Activated naive CD4-positive, alpha-beta T cell treated with anti-CD3 and anti-CD28 coated beads for 36 hours (primary cell): ENCODE results near the gene OXSR1. TPM values are rescaled to one million over a fixed set of nuclear protein-coding genes. Genes with fewer than 3 reads are reported as not detected.

ENCODE experiments used
- CTCF ChIA-PET: fragments of 350-600 bp; sonication (Branson Sonifier 250); formaldehyde crosslinking; loops from one replicate; lab custom pipeline; 2021; ENCODE audit warnings: antibody characterized with exemption; lab: Charles Lee
- DNase-seq: peaks from one replicate; pipeline ENCODE4 v3.0.0-alpha.2; 2020
- H3K27ac Mint-ChIP-seq: one replicate; pipeline ENCODE4 v1.8.0; 2021; ENCODE audit warnings: mild to moderate bottlenecking, mixed read lengths
- H3K27me3 Mint-ChIP-seq: one replicate; pipeline ENCODE4 v1.8.0; 2021; ENCODE audit warnings: low read depth, mixed read lengths
- H3K36me3 Mint-ChIP-seq: one replicate; pipeline ENCODE4 v1.8.0; 2021; ENCODE audit warnings: low read depth, mixed read lengths
- H3K4me1 Mint-ChIP-seq: one replicate; pipeline ENCODE4 v1.8.0; 2021; ENCODE audit warnings: low read depth, mixed read lengths
- H3K4me3 Mint-ChIP-seq: one replicate; pipeline ENCODE4 v1.8.0; 2021; ENCODE audit warnings: mild to moderate bottlenecking, moderate library complexity, mixed read lengths
- H3K9me3 Mint-ChIP-seq: one replicate; pipeline ENCODE4 v1.8.0; 2021; ENCODE audit warnings: mixed read lengths
- intact Hi-C: fragments of 100-400 bp; cut with micrococcal nuclease; formaldehyde crosslinking; loops from one replicate; pipeline ENCODE4 v1.15.1; 2023
- total RNA-seq, 2 experiments: library from RNA; stranded (reverse); gene quantifications; one replicate each; pipeline ENCODE4 v1.2.3, GENCODE V29; 2021

Gene OXSR1
- total RNA-seq, 2 experiments from 2014 or later = 33.8 to 35.0 TPM

DNA sequence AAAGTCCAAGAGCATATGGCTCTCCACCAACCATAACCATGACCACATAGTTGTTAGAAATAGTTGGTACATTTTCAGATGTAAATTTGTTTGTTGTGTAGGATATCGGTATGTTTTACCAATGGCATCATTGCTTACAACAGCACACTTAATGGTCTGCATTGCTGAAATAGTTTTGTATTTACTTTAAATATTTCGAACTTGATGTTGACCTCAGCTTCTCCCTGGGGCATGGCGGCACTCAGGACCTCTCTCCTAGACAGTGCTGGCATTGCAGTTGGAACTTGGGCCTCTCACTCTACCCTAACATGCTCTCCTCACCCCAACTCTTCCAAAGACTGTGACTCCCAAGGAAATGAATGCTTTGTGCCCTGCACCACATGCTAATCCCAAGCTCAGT is 105.3 kb downstream of the OXSR1 start:
- H3K4me3 Mint-ChIP-seq = no peak overlapping the region
- CTCF ChIA-PET = no interaction called here
- no peak for DNase-seq
- intact Hi-C loops = no loop called here
- no peaks in the 10 kb centered on the region for H3K27me3 Mint-ChIP-seq
- H3K4me1 Mint-ChIP-seq = peaks cover 8% of the 10 kb centered on the region
- no peak overlapping the region for H3K27ac Mint-ChIP-seq
- H3K36me3 Mint-ChIP-seq = peaks cover 2% of the 10 kb centered on the region
- no peaks in the 10 kb centered on the region for H3K9me3 Mint-ChIP-seq

DNA sequence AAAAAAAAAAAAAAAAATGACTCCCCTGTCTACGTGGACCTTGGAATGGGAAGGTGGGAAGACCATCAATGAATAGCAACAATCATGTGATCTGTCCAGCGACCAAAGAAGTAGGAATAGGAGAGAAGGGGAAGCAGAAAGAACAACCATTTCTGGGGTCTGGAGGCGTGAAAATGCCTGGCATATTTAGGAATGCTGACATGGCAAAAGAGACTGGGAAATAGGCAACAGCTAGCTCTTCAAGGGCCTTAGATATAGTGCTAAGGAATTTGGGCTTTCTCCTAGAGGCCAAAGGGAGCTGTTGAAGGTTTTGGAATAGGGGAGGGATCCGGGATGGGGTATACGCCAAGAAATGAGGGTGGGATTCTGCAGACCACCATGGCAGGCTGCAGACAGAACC is 106.2 kb downstream of the OXSR1 start:
- CTCF ChIA-PET = interaction anchor here (0.8 to 1.1 kb wide), 3 partner anchors 16 to 108 kb away, joined by 3 to 4 read pairs (median 3); no protein-coding TSS in a partner anchor
- Mint-ChIP-seq H3K27me3 (no peaks in the 10 kb centered on the region), H3K4me3 (no peak overlapping the region), H3K4me1 (peaks cover 8% of the 10 kb centered on the region), H3K27ac (no peak overlapping the region), H3K9me3 (no peaks in the 10 kb centered on the region), H3K36me3 (peaks cover 2% of the 10 kb centered on the region)
- intact Hi-C loops = no loop called here
- DNase-seq = no peak

DNA sequence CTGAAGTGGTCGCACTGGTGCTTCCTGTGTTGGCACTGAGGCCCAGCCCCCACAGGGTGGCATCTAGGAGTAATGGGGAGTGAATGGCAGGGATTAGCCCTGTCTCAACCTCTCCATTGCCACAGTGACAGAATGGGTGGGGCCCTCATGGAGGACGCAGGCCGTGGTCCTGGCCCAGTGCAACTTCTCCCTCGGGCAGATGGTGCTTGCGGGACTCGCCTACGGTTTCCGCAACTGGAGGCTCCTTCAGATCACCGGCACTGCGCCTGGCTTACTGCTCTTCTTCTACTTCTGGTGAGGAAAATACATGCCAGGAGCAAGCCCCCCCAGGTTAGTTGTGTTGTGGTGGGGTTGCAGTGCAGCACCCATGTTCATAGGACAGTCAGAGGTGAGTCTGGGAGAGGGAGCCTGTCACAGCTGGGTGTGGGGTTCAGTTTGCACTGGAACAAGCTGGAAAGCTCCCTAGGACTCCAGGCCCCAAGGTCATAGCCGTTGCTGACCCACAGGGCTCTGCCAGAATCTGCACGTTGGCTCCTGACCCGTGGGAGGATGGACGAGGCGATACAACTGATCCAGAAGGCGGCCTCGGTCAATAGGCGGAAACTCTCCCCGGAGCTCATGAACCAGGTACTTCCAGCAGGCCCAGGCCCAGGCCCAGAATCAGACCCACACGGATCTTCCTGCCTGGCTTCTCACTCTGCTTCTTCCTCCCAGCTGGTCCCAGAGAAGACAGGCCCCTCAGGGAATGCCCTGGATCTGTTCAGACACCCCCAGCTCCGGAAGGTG is 109.7 kb downstream of the OXSR1 start:
- Mint-ChIP-seq H3K4me3 (no peak overlapping the region), H3K36me3 (peaks cover 2% of the 10 kb centered on the region), H3K9me3 (no peaks in the 10 kb centered on the region), H3K4me1 (no peaks in the 10 kb centered on the region), H3K27me3 (no peaks in the 10 kb centered on the region), H3K27ac (no peak overlapping the region)
- intact Hi-C loops = no loop called here
- CTCF ChIA-PET = no interaction called here
- DNase-seq = no peak

DNA sequence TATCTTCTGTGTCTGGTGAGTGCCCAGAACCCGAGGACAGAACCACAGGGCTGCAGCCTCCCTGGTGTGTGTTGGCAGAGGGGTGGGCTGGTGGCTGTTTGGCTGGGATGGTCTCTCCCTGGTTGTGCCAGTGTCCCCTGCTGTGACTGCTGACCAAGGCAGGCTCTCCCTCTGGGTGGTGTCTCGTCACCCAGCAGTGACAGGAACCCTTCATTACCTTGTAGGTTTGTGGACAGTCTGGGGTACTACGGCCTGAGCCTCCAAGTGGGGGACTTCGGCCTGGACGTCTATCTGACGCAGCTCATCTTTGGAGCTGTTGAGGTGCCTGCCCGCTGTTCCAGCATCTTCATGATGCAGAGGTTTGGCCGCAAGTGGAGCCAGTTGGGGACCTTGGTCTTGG is 110.3 kb downstream of the OXSR1 start:
- Mint-ChIP-seq H3K4me3 (no peak overlapping the region), H3K4me1 (no peaks in the 10 kb centered on the region), H3K27ac (no peak overlapping the region), H3K27me3 (no peaks in the 10 kb centered on the region), H3K9me3 (no peaks in the 10 kb centered on the region), H3K36me3 (peaks cover 2% of the 10 kb centered on the region)
- CTCF ChIA-PET = no interaction called here
- intact Hi-C loops = no loop called here
- DNase-seq = no peak

DNA sequence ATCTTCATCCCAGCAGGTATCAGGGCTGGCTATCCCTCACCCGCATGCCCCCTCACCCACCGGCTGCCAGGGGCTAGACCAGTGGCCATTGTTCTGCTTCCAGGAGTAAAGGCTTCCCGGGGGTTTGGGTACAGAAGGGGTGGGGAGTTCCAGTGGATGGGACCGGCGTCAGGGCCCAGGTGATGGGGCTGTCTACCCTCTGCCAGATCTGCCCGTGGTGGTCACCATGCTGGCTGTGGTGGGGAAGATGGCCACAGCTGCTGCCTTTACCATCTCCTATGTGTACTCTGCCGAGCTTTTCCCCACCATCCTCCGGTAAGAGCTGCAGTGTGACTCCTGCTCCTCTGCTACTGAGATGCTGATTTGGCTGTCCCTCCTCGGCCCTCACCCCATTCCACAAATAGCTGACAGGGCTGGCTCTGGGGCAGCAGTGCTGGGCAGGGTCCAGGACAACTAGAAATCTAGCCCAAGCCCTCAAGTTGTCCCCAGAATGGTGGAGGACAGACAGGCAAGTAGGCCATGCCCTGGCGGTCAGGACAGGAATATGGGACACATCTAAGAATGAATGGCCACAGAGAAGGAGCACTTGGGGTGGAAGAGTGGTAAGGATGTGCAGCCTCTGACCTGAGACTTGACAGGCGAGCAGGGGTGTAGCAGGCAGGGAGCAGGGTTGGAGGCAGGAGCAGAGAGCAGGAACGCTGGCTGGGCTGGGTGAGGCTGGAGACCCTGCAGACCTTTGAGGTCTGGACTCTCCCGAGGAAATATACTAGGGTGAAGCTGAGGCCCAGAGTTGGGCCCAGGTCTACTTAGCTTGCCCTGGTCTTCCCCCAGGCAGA is 111.0 kb downstream of the OXSR1 start:
- H3K27me3 Mint-ChIP-seq = no peaks in the 10 kb centered on the region
- no peaks in the 10 kb centered on the region for H3K9me3 Mint-ChIP-seq
- H3K4me3 Mint-ChIP-seq = no peak overlapping the region
- intact Hi-C loops = no loop called here
- no peak for DNase-seq
- no peaks in the 10 kb centered on the region for H3K36me3 Mint-ChIP-seq
- CTCF ChIA-PET = no interaction called here
- H3K4me1 Mint-ChIP-seq = no peaks in the 10 kb centered on the region
- H3K27ac Mint-ChIP-seq = no peak overlapping the region

DNA sequence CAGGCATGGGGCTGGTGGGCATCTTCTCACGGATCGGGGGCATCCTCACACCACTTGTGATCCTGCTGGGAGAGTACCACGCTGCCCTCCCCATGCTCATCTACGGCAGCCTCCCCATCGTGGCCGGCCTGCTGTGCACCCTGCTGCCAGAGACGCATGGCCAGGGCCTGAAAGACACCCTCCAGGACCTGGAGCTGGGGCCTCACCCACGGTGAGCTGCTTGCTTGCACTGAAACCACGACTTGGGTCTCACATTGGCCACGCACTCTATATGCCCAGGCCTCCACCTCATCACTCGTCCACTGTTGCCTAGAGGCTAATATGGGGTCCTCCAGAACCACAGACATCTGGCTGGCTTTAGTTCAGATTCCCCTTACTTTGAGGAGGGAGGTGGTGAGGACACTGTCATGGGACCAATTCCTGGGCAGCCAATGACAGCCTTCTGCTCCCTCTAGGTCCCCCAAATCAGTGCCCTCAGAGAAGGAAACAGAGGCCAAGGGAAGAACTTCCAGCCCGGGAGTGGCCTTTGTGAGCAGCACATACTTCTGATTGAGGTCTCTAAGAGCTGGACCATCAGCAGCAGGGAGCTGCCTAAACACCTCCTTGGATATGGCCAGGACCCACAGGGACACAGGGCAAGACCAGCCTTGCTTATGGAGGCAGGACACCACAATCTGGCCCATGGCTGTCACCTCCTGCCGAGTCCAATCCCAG is 111.7 kb downstream of the OXSR1 start:
- CTCF ChIA-PET = no interaction called here
- H3K36me3 Mint-ChIP-seq = no peaks in the 10 kb centered on the region
- DNase-seq = no peak
- no peak overlapping the region for H3K4me3 Mint-ChIP-seq
- H3K9me3 Mint-ChIP-seq = no peaks in the 10 kb centered on the region
- H3K27me3 Mint-ChIP-seq = no peaks in the 10 kb centered on the region
- intact Hi-C loops = no loop called here
- H3K27ac Mint-ChIP-seq = no peak overlapping the region
- no peaks in the 10 kb centered on the region for H3K4me1 Mint-ChIP-seq

DNA sequence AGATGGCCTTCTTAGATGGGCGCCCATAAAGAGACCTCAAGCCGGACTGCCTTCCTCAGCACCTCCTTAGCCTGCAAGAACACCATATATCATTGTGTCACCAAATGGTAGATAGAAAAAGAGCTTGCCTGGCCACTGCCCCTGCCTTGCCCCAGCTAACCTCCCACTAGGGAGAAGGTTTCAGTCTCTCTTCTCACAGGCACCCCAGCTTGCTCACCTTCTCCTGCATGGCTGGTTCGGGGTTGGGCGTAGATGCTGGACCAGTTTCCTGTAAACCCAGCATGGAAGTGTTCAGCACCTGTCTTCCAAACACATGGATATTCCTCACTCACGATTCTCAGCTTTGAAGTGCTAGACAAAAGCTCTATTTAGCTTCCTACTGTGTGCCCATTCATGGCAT is 113.5 kb downstream of the OXSR1 start:
- Mint-ChIP-seq H3K9me3 (no peaks in the 10 kb centered on the region), H3K27ac (no peak overlapping the region), H3K36me3 (no peaks in the 10 kb centered on the region), H3K4me1 (no peaks in the 10 kb centered on the region), H3K27me3 (no peaks in the 10 kb centered on the region), H3K4me3 (no peak overlapping the region)
- CTCF ChIA-PET = interaction anchor here (1.7 kb wide), 1 partner anchor 22 kb away, joined by 6 read pairs; no protein-coding TSS in a partner anchor
- intact Hi-C loops = no loop called here
- no peak for DNase-seq

DNA sequence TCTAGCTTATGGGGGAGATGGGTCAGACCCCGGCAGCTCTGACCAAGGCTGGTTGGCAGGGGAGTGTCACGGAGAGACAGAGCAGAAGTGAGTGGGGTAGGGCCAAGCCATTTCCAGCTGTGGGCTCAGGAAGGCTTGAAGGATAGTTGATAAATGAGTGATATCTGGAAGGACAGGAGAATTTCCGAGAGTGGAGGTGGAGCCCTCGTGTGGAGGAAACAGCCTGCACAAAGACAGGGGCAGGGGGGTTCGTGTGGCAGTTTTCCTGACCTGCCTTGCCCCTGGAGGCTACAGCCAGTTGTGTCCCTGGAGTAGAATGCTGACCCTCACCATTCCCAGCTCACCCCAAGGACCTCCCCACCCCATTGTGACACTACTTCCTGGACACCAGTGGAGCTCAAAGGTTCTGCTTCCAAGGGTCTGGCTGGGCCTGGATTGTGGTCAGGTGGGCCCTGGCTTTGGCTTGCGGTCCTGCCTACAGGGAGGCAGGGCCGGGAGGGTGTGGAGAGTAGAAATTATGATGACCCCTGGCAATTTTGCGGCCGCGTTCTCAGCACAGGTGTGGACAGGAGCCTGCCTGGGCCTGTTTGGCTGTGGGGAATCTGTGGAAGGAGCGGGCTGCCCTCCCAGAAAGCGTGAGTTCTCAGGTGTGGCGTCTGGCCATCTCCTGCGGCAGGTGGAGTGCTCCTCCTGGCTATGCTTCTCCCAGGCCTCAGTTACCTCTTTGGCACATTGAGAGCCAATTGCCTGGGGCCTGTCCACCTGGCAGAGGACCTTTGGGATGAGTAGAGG is 116.8 kb downstream of the OXSR1 start, which contains the start of gene SLC22A14:
Gene SLC22A14 (plus strand): TSS at position 400 of the 792 bp plus-strand sequence. CDS start 23,733 bp downstream, outside the sequence.
- Mint-ChIP-seq H3K36me3 (no peaks in the 10 kb centered on the region), H3K9me3 (no peaks in the 10 kb centered on the region), H3K27me3 (no peaks in the 10 kb centered on the region), H3K4me1 (no peaks in the 10 kb centered on the region), H3K27ac (peak within 1 kb of the TSS; percentile 24), H3K4me3 (no peak within 1 kb of the TSS)
- DNase-seq = no peak
- CTCF ChIA-PET = interaction anchor here (0.6 to 1.6 kb wide), 3 partner anchors 17 to 164 kb away, joined by 6 to 7 read pairs (median 7); partner anchors contain the start of gene OXSR1
- intact Hi-C loops = loop anchor here (5.0 kb wide), 1 partner anchor 165 kb away; no protein-coding TSS in a partner anchor

DNA sequence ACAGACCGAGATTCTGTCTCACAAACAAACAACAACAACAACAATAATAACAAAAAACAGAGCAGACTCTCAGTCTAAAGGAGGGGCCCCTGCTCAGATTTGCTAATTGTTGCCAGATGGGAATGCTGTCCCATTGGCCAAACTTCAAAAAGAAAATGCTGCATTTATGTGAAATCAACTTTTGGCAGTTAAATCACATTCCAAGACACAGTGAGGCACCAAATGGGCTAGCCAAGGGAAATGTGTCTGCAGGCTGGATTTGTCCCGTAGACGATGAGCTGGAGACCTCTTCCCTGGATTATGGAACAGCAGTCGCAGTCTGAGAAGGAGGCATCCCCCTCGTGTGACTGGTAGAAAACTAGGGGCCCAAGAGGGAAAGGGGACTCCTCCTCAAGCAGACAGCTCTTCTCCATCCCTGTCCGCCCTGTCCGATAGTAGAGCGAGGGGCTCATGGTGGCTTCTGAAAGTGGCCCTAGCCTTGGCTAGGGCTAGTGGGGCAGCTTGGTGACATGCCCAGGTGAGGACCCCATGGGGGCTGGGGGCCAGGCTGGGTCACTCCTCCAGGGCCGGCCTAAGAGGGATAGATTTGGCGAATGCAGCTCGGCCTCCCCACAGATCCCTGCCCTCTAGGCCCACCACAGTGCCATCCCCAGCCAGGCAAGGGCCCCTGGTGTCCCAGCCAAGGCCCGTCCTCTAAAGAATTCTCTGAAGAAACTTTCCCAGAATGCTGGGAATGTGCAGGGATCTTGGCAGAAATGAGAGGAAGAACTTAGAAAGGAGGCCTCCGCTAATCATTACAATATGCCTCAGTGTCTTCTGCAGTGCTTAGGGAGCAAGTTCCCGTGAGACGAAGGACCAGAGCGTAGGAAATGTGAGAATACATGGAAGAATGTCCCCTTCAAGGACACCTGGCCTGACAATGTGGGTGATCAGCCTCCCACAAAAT is 118.7 kb downstream of the OXSR1 start:
- CTCF ChIA-PET = no interaction called here
- no peak overlapping the region for H3K4me3 Mint-ChIP-seq
- H3K4me1 Mint-ChIP-seq = no peaks in the 10 kb centered on the region
- no peaks in the 10 kb centered on the region for H3K9me3 Mint-ChIP-seq
- no peaks in the 10 kb centered on the region for H3K36me3 Mint-ChIP-seq
- intact Hi-C loops = loop anchor here (5.0 kb wide), 1 partner anchor 167 kb away; no protein-coding TSS in a partner anchor
- no peak for DNase-seq
- H3K27ac Mint-ChIP-seq = no peak overlapping the region
- H3K27me3 Mint-ChIP-seq = no peaks in the 10 kb centered on the region

DNA sequence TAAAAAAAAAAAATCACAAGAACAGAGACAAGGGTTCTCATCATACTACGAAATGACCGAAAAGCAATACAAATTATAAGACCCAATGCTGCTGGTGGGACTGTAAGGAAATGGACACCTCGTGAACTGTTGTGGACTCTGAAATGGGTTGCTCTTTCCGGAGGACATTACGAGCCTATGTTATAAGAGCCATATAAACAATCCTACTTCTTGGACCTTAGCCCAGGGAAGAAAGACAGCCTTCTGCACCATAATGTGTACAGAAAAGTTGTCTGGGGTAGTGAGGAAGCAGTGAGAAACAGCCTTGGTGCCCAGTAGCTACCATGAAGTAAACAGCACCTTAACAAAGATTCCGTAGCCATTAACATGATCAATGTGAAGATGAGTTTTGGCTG is 119.4 kb downstream of the OXSR1 start:
- no peak overlapping the region for H3K4me3 Mint-ChIP-seq
- H3K4me1 Mint-ChIP-seq = no peaks in the 10 kb centered on the region
- CTCF ChIA-PET = no interaction called here
- no peak overlapping the region for H3K27ac Mint-ChIP-seq
- no peaks in the 10 kb centered on the region for H3K36me3 Mint-ChIP-seq
- no peak for DNase-seq
- H3K9me3 Mint-ChIP-seq = no peaks in the 10 kb centered on the region
- H3K27me3 Mint-ChIP-seq = no peaks in the 10 kb centered on the region
- intact Hi-C loops = loop anchor here (5.0 kb wide), 1 partner anchor 167 kb away; no protein-coding TSS in a partner anchor
